Stimulated activated CD4-positive, alpha-beta T cell treated with anti-CD3 and anti-CD28 coated beads, Interleukin-15, amount 100 ng/mL, for 1 hour (primary cell): Measurements from ENCODE around the gene ZBTB40.

Source experiments
- DNase-seq, 2 donors: peaks; one replicate each; pipeline ENCODE4 v3.0.0-alpha.2; 2020; ENCODE audit warnings: low read depth in 1 of 2, low spot score in 1 of 2

Gene ZBTB40

GRCh38 chr1:22578732-22579361 lies 127.2 kb downstream of the ZBTB40 start:
- no peak for DNase-seq

GRCh38 chr1:22579541-22580155 lies 128.0 kb downstream of the ZBTB40 start:
- no peak for DNase-seq
